ENCODE data around the gene QRICH1.
A peak's percentile ranks its signal among the peaks of the same experiment; 100 is the strongest.

DNA sequence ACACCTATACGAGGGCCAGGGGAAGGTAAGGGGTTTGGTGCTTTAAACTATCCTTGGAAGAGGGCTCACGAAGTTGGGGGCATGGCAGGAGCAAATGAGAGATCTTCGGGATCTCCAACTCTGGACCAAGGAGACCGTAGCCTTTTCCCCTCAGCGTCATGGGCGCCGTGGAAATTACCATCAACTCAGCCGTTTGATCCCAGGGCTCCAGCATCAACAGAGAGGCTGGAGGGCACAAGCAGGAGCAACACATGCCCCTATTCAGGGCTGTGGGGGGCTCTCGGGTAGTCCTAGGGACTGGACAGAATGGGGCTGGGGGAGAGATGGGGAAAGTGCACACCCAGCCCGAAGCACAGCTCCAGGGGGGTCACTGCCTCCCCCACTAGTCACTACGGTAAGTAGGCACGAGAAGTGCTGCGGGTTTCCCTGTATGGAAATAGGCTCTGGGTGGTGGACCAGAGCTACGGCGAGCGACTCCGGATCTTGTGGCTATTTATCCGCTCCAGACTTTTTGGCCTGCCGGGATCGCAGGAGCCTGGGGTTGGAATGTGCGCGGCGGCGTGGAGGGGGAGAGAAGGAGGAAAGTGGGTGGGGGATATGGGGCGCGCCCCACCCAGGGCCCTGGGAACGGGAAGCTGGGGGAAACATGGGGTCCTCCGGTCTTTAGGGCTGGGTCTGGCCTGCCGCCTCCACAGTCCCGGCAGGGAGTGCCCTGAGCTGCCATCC is 39.5 kb upstream of the QRICH1 start:
- peak in 1 of 2 donors; percentile 20 for TF ChIP-seq POLR2A (IDR thresholded peaks at IDR 0.05)
- TF ChIP-seq, protein P1, sequence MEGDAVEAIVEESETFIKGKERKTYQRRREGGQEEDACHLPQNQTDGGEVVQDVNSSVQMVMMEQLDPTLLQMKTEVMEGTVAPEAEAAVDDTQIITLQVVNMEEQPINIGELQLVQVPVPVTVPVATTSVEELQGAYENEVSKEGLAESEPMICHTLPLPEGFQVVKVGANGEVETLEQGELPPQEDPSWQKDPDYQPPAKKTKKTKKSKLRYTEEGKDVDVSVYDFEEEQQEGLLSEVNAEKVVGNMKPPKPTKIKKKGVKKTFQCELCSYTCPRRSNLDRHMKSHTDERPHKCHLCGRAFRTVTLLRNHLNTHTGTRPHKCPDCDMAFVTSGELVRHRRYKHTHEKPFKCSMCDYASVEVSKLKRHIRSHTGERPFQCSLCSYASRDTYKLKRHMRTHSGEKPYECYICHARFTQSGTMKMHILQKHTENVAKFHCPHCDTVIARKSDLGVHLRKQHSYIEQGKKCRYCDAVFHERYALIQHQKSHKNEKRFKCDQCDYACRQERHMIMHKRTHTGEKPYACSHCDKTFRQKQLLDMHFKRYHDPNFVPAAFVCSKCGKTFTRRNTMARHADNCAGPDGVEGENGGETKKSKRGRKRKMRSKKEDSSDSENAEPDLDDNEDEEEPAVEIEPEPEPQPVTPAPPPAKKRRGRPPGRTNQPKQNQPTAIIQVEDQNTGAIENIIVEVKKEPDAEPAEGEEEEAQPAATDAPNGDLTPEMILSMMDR (IDR thresholded peaks at IDR 0.05) = peak in 1 of 5 experiments; percentile 29
